Measurements from ENCODE around the gene SLC35E1. TPM values are rescaled to one million over a fixed set of nuclear protein-coding genes. Genes with fewer than 3 reads are reported as not detected.
A peak's percentile ranks its signal among the peaks of the same experiment; 100 is the strongest.

Gene SLC35E1
- total RNA-seq, 1 experiment from 2014 or later, result 43.5 TPM

GRCh38 chr19:16573925-16574324 is 1.7 kb upstream of the SLC35E1 start:
- Histone ChIP-seq H3K4me1 (ENCODE audit: control insufficient read depth, insufficient read depth, low read length) (peaks cover 8% of the 10 kb centered on the region), H3K4me3 (ENCODE audit: low read depth in 2 of 2, low read length in 2 of 2) (peak overlapping the region; percentile 93 to 94), H3K36me3 (ENCODE audit: control insufficient read depth, insufficient read depth, low read length) (peaks cover 4% of the 10 kb centered on the region; the same call in 1 of the 2 replicates), H3K27me3 (ENCODE audit: control insufficient read depth, insufficient read depth, low read length) (no peaks in the 10 kb centered on the region), H3K9me3 (ENCODE audit: control insufficient read depth, insufficient read depth, low read depth, low read length) (no peaks in the 10 kb centered on the region), H3K27ac (ENCODE audit: low read length) (peak overlapping the region; percentile 7; the same call in 1 of the 2 replicates)
- ChIA-PET CTCF (no interaction called here), POLR2A (no interaction called here)
- intact Hi-C loops (cut with micrococcal nuclease; ENCODE audit: unreplicated experiment) (no loop called here), in situ Hi-C loops (cut with HindIII; ENCODE audit: low pct_unique_long_range_greater_than_20kb, low sequenced_read_pairs) (no loop called here)
- TF ChIP-seq POLR2AphosphoS5 (IDR thresholded peaks at IDR 0.05; ENCODE audit: low read depth, low read length) (no peak), TCF7L2 (IDR thresholded peaks at IDR 0.05; ENCODE audit: low read depth, low read length) (no peak), REST (IDR thresholded peaks at IDR 0.05; ENCODE audit: insufficient read depth in 1 of 2, low read depth in 2 of 2, low read length in 1 of 2) (no peak), CTCF (IDR thresholded peaks at IDR 0.05) (no peak), SIN3A (IDR thresholded peaks at IDR 0.05; ENCODE audit: borderline replicate concordance, insufficient read depth, low read depth, low read length) (no peak)
- BruUV-seq (replicated peaks), result no TSS peak
- DNase-seq (ENCODE audit: low read depth, low spot score) (no peak), ATAC-seq (no peak)

- TF ChIP-seq TCF7L2 (IDR thresholded peaks at IDR 0.05; ENCODE audit: low read depth, low read length) (no peak), CTCF (IDR thresholded peaks at IDR 0.05) (no peak), REST (IDR thresholded peaks at IDR 0.05; ENCODE audit: insufficient read depth in 1 of 2, low read depth in 2 of 2, low read length in 1 of 2) (no peak)
- ATAC-seq (no peak), DNase-seq (ENCODE audit: low read depth, low spot score) (no peak)
- in situ Hi-C loops (cut with HindIII; ENCODE audit: low pct_unique_long_range_greater_than_20kb, low sequenced_read_pairs) (no loop called here), intact Hi-C loops (cut with micrococcal nuclease; ENCODE audit: unreplicated experiment) (no loop called here)
- Histone ChIP-seq H3K27ac (ENCODE audit: low read length) (peak overlapping the region; percentile 87), H3K27me3 (ENCODE audit: control insufficient read depth, insufficient read depth, low read length) (no peaks in the 10 kb centered on the region), H3K36me3 (ENCODE audit: control insufficient read depth, insufficient read depth, low read length) (peaks cover 4% of the 10 kb centered on the region; the same call in 1 of the 2 replicates), H3K9me3 (ENCODE audit: control insufficient read depth, insufficient read depth, low read depth, low read length) (no peaks in the 10 kb centered on the region), H3K4me3 (ENCODE audit: low read depth in 2 of 2, low read length in 2 of 2) (peak overlapping the region; percentile 93 to 94), H3K4me1 (ENCODE audit: control insufficient read depth, insufficient read depth, low read length) (peaks cover 8% of the 10 kb centered on the region)
- POLR2A ChIA-PET, result no interaction called here
- no TSS peak for BruUV-seq (replicated peaks)
- CTCF ChIA-PET, result no interaction called here
Observed at GRCh38 chr19:16573296-16573695, 1.1 kb upstream of the SLC35E1 start.
